Adrenal gland (tissue), 5 donors: ENCODE results near the gene XRN1.

Experiments used
- CTCF ChIP-seq, 6 experiments: fragments of 450-650 bp in 4 of 6; fragments of 200-600 bp in 2 of 6; sonication (generic) in 1 of 6; IDR thresholded peaks; 1 replicate in 5 of 6; 2 replicates in 1 of 6; pipeline versions ENCODE4 v1.5.1 to v1.8.0; 2016 to 2021; ENCODE audit warnings: antibody characterized with exemption in 6 of 6, mild to moderate bottlenecking in 2 of 6, moderate library complexity in 1 of 6
- POLR2A ChIP-seq, 2 donors: fragments of 450-650 bp; IDR thresholded peaks; one replicate each; pipeline ENCODE4 v1.6.1; 2017; ENCODE audit warnings: antibody characterized with exemption in 2 of 2, mild to moderate bottlenecking in 2 of 2, moderate library complexity in 1 of 2
- donor health status: DM: no; HTN: no; CAD: no.

- TF ChIP-seq CTCF (IDR thresholded peaks at IDR 0.05) (no peak), POLR2A (IDR thresholded peaks at IDR 0.05) (no peak)
Observed at GRCh38 chr3:142468456-142468855, 20.6 kb upstream of the XRN1 start.
